Measurements from ENCODE around the gene M1AP.

DNA sequence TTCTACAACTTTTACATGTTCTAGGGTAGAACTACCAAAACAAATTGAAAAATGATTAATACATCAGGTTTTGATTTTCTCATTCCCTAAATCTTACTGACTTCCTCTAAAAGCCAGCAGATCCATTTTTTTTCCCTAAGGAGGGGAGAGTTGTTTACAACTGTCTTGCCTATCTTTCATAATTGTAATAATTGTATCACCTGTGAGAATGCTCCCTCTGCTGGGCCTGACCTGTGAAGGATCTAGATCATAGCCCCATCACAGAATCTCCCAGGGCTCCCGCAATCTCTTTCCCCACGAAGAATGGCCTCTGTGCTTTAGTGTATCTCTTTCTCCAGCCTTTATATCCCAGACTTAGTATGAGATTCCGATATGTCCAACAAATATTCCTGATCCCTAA lies 103.5 kb downstream of the M1AP start:
- TF ChIP-seq POLR2A (IDR thresholded peaks at IDR 0.05; ENCODE audit: low read depth, low read length) = no peak
- TF ChIP-seq SPI1 (IDR thresholded peaks at IDR 0.05; ENCODE audit: low read depth, low read length) = no peak
- no peak for TF ChIP-seq POLR2AphosphoS5 (IDR thresholded peaks at IDR 0.05; ENCODE audit: low read depth, low read length)
- no peak for TF ChIP-seq TAF1 (IDR thresholded peaks at IDR 0.05; ENCODE audit: low read depth, low read length)
- TF ChIP-seq PAX5 (IDR thresholded peaks at IDR 0.05; ENCODE audit: insufficient read depth, low read length, severe bottlenecking) = no peak

All from GM12891 (cell line).